Ovary (tissue), 3 donors: ENCODE measurements around the gene DHFR.

ENCODE experiments used
- POLR2A ChIP-seq: fragments of 450-650 bp; IDR thresholded peaks from one replicate; pipeline ENCODE4 v1.6.1; 2017; ENCODE audit warnings: antibody characterized with exemption, mild to moderate bottlenecking, moderate library complexity
- TF ChIP-seq, protein P1 (sequence below), 3 donors: fragments of 450-650 bp in 2 of 3; fragments of 200-600 bp in 1 of 3; IDR thresholded peaks; one replicate each; pipeline versions ENCODE4 v1.5.1 to v1.8.0; 2016 to 2022; ENCODE audit warnings: antibody characterized with exemption in 3 of 3, mild to moderate bottlenecking in 1 of 3
- donor health status: DM: no; HTN: no; CAD: no.

GRCh38 chr5:80654054-80654390 lies 761 bp downstream of the DHFR start:
- TF ChIP-seq, protein P1, sequence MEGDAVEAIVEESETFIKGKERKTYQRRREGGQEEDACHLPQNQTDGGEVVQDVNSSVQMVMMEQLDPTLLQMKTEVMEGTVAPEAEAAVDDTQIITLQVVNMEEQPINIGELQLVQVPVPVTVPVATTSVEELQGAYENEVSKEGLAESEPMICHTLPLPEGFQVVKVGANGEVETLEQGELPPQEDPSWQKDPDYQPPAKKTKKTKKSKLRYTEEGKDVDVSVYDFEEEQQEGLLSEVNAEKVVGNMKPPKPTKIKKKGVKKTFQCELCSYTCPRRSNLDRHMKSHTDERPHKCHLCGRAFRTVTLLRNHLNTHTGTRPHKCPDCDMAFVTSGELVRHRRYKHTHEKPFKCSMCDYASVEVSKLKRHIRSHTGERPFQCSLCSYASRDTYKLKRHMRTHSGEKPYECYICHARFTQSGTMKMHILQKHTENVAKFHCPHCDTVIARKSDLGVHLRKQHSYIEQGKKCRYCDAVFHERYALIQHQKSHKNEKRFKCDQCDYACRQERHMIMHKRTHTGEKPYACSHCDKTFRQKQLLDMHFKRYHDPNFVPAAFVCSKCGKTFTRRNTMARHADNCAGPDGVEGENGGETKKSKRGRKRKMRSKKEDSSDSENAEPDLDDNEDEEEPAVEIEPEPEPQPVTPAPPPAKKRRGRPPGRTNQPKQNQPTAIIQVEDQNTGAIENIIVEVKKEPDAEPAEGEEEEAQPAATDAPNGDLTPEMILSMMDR (IDR thresholded peaks at IDR 0.05), result no peak
- no peak for TF ChIP-seq POLR2A
